ENCODE measurements around the gene ZNF581. TPM values are rescaled to one million over a fixed set of nuclear protein-coding genes. Genes with fewer than 3 reads are reported as not detected.
A peak's percentile ranks its signal among the peaks of the same experiment; 100 is the strongest.

Gene ZNF581
- total RNA-seq, 1 experiment from 2014 or later, result 65.1 TPM

GRCh38 chr19:55680339-55681130, 37.1 kb downstream of the ZNF581 start:
- Histone ChIP-seq H2BK120ac (ENCODE audit: low read depth, low read length, poor library complexity, severe bottlenecking) (no peak overlapping the region), H3K79me1 (ENCODE audit: insufficient read depth, low read depth, low read length, poor library complexity, severe bottlenecking) (peaks cover 18% of the 10 kb centered on the region), H3K9me3 (ENCODE audit: control insufficient read depth, low read depth, low read length) (no peaks in the 10 kb centered on the region), H4K8ac (replicated peaks; ENCODE audit: insufficient read length, low read depth, low read length) (no peak overlapping the region), H2BK20ac (ENCODE audit: low read depth, low read length, poor library complexity, severe bottlenecking) (no peak overlapping the region), H3K56ac (ENCODE audit: insufficient read length, low read depth, low read length) (no peak overlapping the region), H3K4me1 (ENCODE audit: insufficient read depth, low read length) (no peaks in the 10 kb centered on the region), H4K20me1 (ENCODE audit: control insufficient read depth, insufficient read depth, insufficient read length) (no peaks in the 10 kb centered on the region), H4K91ac (ENCODE audit: insufficient read length, low read depth, low read length) (no peak overlapping the region), H3K23me2 (ENCODE audit: insufficient read length, low read depth, low read length, poor library complexity, severe bottlenecking) (peaks cover 5% of the 10 kb centered on the region), H3K9ac (ENCODE audit: extremely low read depth, insufficient read length, low read length) (no peak overlapping the region), H3K27ac (ENCODE audit: insufficient read length, low read depth, low read length) (no peak overlapping the region), H4K5ac (ENCODE audit: insufficient read length, low read depth, low read length) (no peak overlapping the region), H2BK12ac (ENCODE audit: insufficient read length, low read depth, low read length) (no peak overlapping the region), H3K27me3 (ENCODE audit: insufficient read depth, low read length) (no peaks in the 10 kb centered on the region), H3T11ph (ENCODE audit: low read length) (no peak overlapping the region), H3K23ac (ENCODE audit: insufficient read length, low read depth, low read length) (no peak overlapping the region), H3K4ac (ENCODE audit: low read depth, low read length) (no peak overlapping the region), H3K4me2 (ENCODE audit: insufficient read depth, insufficient read length, low read length) (no peak overlapping the region), H2AK5ac (ENCODE audit: insufficient read length, low read length) (no peak overlapping the region), H2AFZ (ENCODE audit: low read length) (no peak overlapping the region), H3K18ac (ENCODE audit: insufficient read length, low read depth, low read length) (no peak overlapping the region), H2BK5ac (ENCODE audit: insufficient read length, low read length) (no peak overlapping the region), H2BK15ac (ENCODE audit: low read depth, low read length) (no peak overlapping the region), H3K79me2 (ENCODE audit: insufficient read depth, low read length) (peaks cover 16% of the 10 kb centered on the region; the same call in 1 of the 2 replicates), H3K14ac (ENCODE audit: insufficient read depth, low read length) (no peak overlapping the region)
- Mint-ChIP-seq H3K36me3 (ENCODE audit: insufficient read depth in 1 of 3, low read depth in 3 of 3) (peaks cover 22 to 56% (median 49%) of the 10 kb centered on the region in 3 experiments), H3K4me3 (no peak overlapping the region; a peak in 1 of 5 replicates), H3K9me3 (no peaks in the 10 kb centered on the region; a peak in 1 of 5 replicates), H3K27me3 (ENCODE audit: low read depth) (no peaks in the 10 kb centered on the region), H3K4me1 (peaks cover 11 to 14% of the 10 kb centered on the region in 2 experiments), H3K27ac (peak overlapping the region in 1 of 3 experiments; percentile 49; a peak in 2 of 7 replicates)
- no CpG with 5 or more reads among the region's 20 CpGs for WGBS (ENCODE audit: extremely low coverage, insufficient read length, low lambda C conversion rate)
- TF ChIP-seq CTCF (conservative IDR thresholded peaks at IDR 0.05), result no peak
- DNase-seq, result no peak

All from H9 (cell line).